Bronchial epithelial cell (primary cell): ENCODE results near the gene ALKBH5. TPM values are rescaled to one million over a fixed set of nuclear protein-coding genes. Genes with fewer than 3 reads are reported as not detected.

Source experiments
- DNase-seq: peaks from one replicate; pipeline ENCODE4 v3.0.0-alpha.2; 2010; ENCODE audit warnings: low read depth
- FAIRE-seq: peaks from 2 replicates; lab custom pipeline; 2011; peaks lifted over from hg19 to GRCh38; lab: Jason Lieb, UNC
- H3K27me3 ChIP-seq: 2 replicates; pipeline ENCODE4 v1.5.1; 2011; ENCODE audit warnings: low read length; ENCODE audit not compliant: control insufficient read depth, insufficient read depth
- H3K36me3 ChIP-seq: 2 replicates; pipeline ENCODE4 v1.5.1; 2011; ENCODE audit warnings: low read length; ENCODE audit not compliant: control insufficient read depth, insufficient read depth
- H3K4me3 ChIP-seq: 2 replicates; pipeline ENCODE4 v1.5.1; 2011; ENCODE audit warnings: mild to moderate bottlenecking, low read depth, low read length, control low read depth
- total RNA-seq: library from RNA; depleted of rRNA; stranded (reverse); fragments of >200 nt; gene quantifications from 2 replicates; pipeline ENCODE4 v1.2.1, GENCODE V29; 2014
- TF ChIP-seq, protein P1 (sequence below): IDR thresholded peaks from 2 replicates; pipeline ENCODE4 v1.5.1; 2011; ENCODE audit warnings: mild to moderate bottlenecking, moderate library complexity, low read length, control low read depth, inconsistent platforms; ENCODE audit not compliant: insufficient read depth, severe bottlenecking

The ALKBH5 gene
- total RNA-seq, 1 donor from 2014 or later = 104 TPM

DNA sequence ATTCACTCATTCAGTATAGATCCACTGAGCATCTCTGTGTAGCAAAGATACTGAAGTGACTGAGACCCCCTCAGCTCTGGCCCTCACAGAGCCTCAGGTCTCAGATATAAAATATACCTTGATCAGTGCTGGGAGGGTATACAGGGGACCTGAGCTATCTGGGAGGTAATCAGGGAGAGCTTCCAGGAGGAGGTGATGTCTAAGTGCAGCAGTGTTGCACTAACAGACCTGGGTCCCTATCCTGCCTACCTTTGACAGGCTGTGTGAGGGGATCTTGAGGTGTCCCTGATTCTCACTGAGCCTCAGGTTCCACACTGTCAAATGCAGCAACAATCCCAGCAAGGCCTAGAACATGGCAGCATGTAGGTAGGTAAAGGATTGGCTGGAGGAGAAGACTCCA, 6.5 kb upstream of the ALKBH5 start:
- no peaks in the 10 kb centered on the region for H3K27me3 ChIP-seq
- FAIRE-seq (no peak), DNase-seq (no peak)
- TF ChIP-seq, protein P1, sequence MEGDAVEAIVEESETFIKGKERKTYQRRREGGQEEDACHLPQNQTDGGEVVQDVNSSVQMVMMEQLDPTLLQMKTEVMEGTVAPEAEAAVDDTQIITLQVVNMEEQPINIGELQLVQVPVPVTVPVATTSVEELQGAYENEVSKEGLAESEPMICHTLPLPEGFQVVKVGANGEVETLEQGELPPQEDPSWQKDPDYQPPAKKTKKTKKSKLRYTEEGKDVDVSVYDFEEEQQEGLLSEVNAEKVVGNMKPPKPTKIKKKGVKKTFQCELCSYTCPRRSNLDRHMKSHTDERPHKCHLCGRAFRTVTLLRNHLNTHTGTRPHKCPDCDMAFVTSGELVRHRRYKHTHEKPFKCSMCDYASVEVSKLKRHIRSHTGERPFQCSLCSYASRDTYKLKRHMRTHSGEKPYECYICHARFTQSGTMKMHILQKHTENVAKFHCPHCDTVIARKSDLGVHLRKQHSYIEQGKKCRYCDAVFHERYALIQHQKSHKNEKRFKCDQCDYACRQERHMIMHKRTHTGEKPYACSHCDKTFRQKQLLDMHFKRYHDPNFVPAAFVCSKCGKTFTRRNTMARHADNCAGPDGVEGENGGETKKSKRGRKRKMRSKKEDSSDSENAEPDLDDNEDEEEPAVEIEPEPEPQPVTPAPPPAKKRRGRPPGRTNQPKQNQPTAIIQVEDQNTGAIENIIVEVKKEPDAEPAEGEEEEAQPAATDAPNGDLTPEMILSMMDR = no peak
- H3K36me3 ChIP-seq = no peaks in the 10 kb centered on the region
- H3K4me3 ChIP-seq = no peak overlapping the region

DNA sequence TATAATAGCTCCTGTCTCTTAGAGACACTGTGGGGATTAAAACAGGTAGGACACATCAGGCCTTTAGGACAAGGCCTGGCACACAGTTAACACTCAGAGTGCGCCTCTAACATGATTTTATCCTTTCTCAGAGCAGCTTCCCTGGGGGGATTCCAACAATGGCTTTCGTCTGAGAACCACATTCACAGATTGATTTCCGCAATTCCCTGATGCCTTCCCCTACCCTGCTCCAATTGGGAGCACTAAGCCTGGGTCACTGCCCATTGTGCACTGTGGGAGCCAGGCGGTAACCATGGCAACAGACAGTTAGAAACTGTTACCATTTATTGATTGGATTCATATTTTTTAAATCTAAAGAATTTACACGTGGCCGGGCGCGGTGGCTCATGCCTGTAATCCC, 5.9 kb upstream of the ALKBH5 start:
- no peak for FAIRE-seq
- no peak for DNase-seq
- TF ChIP-seq, protein P1 = no peak

DNA sequence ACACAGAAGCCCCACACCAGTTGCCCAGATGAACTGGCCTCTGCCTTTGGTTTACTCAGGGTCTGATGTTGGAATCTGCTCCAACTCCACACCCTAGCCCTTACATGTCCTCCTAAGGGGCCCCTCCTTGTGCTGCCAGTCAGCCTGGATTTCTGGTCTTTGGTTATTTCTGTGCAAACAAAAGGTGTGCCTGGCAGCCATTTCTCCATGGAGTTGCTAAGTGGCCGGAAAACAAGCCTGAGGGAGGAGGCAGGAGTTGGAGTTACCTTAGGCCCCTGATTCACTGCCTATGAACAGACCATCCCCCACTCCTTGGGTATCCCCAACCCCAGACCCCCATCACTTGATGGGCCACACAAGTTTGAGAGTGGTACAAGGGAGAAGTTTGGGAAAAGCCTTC, 4.4 kb upstream of the ALKBH5 start:
- DNase-seq (no peak), FAIRE-seq (no peak)
- no peaks in the 10 kb centered on the region for H3K36me3 ChIP-seq
- TF ChIP-seq, protein P1 = no peak
- no peaks in the 10 kb centered on the region for H3K27me3 ChIP-seq
- H3K4me3 ChIP-seq = no peak overlapping the region

More for the DNA sequence above, 5.9 kb upstream of the ALKBH5 start:
- Histone ChIP-seq H3K4me3 (no peak overlapping the region), H3K27me3 (no peaks in the 10 kb centered on the region), H3K36me3 (no peaks in the 10 kb centered on the region)

DNA sequence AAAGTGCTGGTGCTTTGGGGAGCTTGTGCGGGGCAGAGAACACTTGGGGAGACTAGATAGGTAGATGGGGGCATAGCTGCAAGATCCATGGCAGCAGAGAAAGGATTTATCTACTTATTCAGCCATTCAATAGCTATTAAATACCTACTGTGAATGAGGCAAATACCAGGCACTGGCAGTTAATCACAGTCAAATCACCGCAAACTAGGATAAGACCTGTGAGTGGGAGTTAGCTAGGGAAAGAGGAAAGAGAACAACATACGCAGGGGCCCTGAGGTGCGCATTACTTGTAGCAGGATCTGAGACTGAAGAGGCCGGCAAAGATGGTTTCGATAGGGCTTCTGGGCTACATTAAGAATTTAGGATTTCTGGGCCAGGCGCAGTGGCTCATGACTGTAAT, 3.8 kb upstream of the ALKBH5 start:
- no peaks in the 10 kb centered on the region for H3K36me3 ChIP-seq
- H3K4me3 ChIP-seq = no peak overlapping the region
- TF ChIP-seq, protein P1 = no peak
- H3K27me3 ChIP-seq = no peaks in the 10 kb centered on the region
- FAIRE-seq (no peak), DNase-seq (no peak)

DNA sequence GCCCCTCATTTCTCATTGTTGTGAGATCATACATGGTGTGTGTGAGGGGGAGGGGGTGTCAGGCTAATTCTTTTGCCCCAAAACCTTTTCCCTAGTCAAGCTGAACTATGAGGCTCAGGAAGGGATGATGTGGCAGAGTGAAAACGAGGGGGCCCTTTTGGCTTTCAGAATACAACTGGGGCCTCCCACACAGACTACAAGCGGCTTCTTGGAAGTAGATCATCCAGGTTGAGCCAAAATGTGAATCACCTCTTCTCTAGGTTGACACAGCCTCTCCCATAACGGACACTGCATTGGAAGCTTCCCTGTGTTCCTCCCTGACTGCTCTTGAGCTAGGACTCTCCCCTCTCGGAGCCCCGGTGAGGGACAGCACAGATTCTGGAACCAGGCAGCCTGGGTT, 2.3 kb upstream of the ALKBH5 start:
- Histone ChIP-seq H3K27me3 (no peaks in the 10 kb centered on the region), H3K36me3 (no peaks in the 10 kb centered on the region), H3K4me3 (no peak overlapping the region)
- TF ChIP-seq, protein P1 = no peak
- FAIRE-seq = no peak
- DNase-seq = peak; percentile 75
